Peyer's patch (tissue), 4 donors: ENCODE measurements around the gene UCMA.
"Not testable (repeated sequence)": the region's sequence is repeated elsewhere in the genome, so short reads cannot be mapped to it uniquely, and the experiment has no call there.

Experiments
- POLR2A ChIP-seq, 2 donors: fragments of 450-650 bp; IDR thresholded peaks; one replicate each; pipeline ENCODE4 v1.5.1; 2017; ENCODE audit warnings: antibody characterized with exemption in 2 of 2, mild to moderate bottlenecking in 2 of 2, moderate library complexity in 2 of 2
- TF ChIP-seq, protein P1 (sequence below), 6 experiments: fragments of 450-650 bp in 4 of 6; fragments of 200-600 bp in 2 of 6; sonication (generic) in 1 of 6; IDR thresholded peaks; one replicate each; pipeline ENCODE4 v1.5.1; 2017 to 2019; ENCODE audit warnings: antibody characterized with exemption in 6 of 6, mild to moderate bottlenecking in 3 of 6, moderate library complexity in 1 of 6

DNA sequence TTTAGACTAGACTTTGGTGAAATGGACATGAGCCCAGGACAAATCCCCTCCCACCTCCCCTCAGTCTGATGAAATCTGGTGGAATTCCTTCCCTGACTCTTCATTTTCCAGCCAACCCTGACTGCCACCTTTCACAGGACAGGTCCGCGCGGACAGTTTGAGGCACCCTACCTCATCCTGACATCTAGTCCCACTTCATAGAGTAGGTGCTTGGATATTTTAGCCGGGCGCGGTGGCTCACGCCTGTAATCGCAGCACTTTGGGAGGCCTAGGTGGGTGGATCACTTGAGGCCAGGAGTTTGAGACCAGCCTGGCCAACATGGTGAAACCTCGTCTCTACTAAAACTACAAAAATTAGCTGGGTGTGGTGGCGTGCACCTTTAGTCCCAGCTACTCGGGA is 42.0 kb upstream of the UCMA start:
- not testable (repeated sequence) for TF ChIP-seq POLR2A (IDR thresholded peaks at IDR 0.05)
- TF ChIP-seq, protein P1, sequence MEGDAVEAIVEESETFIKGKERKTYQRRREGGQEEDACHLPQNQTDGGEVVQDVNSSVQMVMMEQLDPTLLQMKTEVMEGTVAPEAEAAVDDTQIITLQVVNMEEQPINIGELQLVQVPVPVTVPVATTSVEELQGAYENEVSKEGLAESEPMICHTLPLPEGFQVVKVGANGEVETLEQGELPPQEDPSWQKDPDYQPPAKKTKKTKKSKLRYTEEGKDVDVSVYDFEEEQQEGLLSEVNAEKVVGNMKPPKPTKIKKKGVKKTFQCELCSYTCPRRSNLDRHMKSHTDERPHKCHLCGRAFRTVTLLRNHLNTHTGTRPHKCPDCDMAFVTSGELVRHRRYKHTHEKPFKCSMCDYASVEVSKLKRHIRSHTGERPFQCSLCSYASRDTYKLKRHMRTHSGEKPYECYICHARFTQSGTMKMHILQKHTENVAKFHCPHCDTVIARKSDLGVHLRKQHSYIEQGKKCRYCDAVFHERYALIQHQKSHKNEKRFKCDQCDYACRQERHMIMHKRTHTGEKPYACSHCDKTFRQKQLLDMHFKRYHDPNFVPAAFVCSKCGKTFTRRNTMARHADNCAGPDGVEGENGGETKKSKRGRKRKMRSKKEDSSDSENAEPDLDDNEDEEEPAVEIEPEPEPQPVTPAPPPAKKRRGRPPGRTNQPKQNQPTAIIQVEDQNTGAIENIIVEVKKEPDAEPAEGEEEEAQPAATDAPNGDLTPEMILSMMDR (IDR thresholded peaks at IDR 0.05) = not testable (repeated sequence)
